ENCODE measurements around the gene PLCG2.

Gene PLCG2

GRCh38 chr16:81744385-81744784 is 34.7 kb upstream of the PLCG2 start:
- peaks cover 23 to 71% (median 51%) of the 10 kb centered on the region in 4 experiments for H3K4me1 ChIP-seq (ENCODE audit: control extremely low read depth in 1 of 4, control insufficient read depth in 4 of 4, insufficient read depth in 4 of 4, low read length in 3 of 4)
- H3K27ac ChIP-seq (ENCODE audit: insufficient read depth in 1 of 2, low read depth in 1 of 2, low read length in 2 of 2, poor library complexity in 1 of 2, severe bottlenecking in 2 of 2) = no peak overlapping the region
- ChIA-PET POLR2A (no interaction called here), CTCF (interaction anchor here (1.2 to 11.9 kb wide), 3 partner anchors 9 to 135 kb away, joined by 3 to 141 read pairs (median 16); no protein-coding TSS in a partner anchor)
- H3K27me3 ChIP-seq (replicated peaks in 2 of 5; ENCODE audit: control insufficient read depth in 4 of 5, insufficient read depth in 5 of 5, low read length in 4 of 5) = no peaks in the 10 kb centered on the region
- peak in 1 of 3 donors; percentile 26 for DNase-seq
- no peaks in the 10 kb centered on the region for H3K9me3 ChIP-seq (ENCODE audit: control extremely low read depth in 1 of 5, control insufficient read depth in 4 of 5, insufficient read depth in 2 of 5, low read depth in 1 of 5, low read length in 4 of 5)
- H3K36me3 ChIP-seq (ENCODE audit: control insufficient read depth in 4 of 4, insufficient read depth in 4 of 4, low read length in 3 of 4) = no peaks in the 10 kb centered on the region
- 20% methylated on average over 2 of the region's 4 CpGs for WGBS (ENCODE audit: insufficient coverage)
- no peak overlapping the region for H3K4me3 ChIP-seq (ENCODE audit: control insufficient read depth in 1 of 7, extremely low read depth in 1 of 7, insufficient read depth in 4 of 7, low read depth in 2 of 7, low read length in 6 of 7)

GRCh38 chr16:81744911-81745310 is 34.2 kb upstream of the PLCG2 start:
- no peaks in the 10 kb centered on the region for H3K9me3 ChIP-seq (ENCODE audit: control extremely low read depth in 1 of 5, control insufficient read depth in 4 of 5, insufficient read depth in 2 of 5, low read depth in 1 of 5, low read length in 4 of 5)
- CTCF ChIA-PET = interaction anchor here (1.1 to 11.9 kb wide), 4 partner anchors 8 to 135 kb away, joined by 3 to 141 read pairs (median 10); no protein-coding TSS in a partner anchor
- WGBS (ENCODE audit: insufficient coverage) = 98% methylated on average over 4 of the region's 4 CpGs
- no peak overlapping the region for H3K4me3 ChIP-seq (ENCODE audit: control insufficient read depth in 1 of 7, extremely low read depth in 1 of 7, insufficient read depth in 4 of 7, low read depth in 2 of 7, low read length in 6 of 7)
- no peak for DNase-seq
- POLR2A ChIA-PET = no interaction called here
- no peaks in the 10 kb centered on the region for H3K27me3 ChIP-seq (replicated peaks in 2 of 5; ENCODE audit: control insufficient read depth in 4 of 5, insufficient read depth in 5 of 5, low read length in 4 of 5)
- H3K36me3 ChIP-seq (ENCODE audit: control insufficient read depth in 4 of 4, insufficient read depth in 4 of 4, low read length in 3 of 4) = no peaks in the 10 kb centered on the region
- H3K4me1 ChIP-seq (ENCODE audit: control extremely low read depth in 1 of 4, control insufficient read depth in 4 of 4, insufficient read depth in 4 of 4, low read length in 3 of 4) = peaks cover 21 to 71% (median 49%) of the 10 kb centered on the region in 4 experiments
- no peak overlapping the region for H3K27ac ChIP-seq (ENCODE audit: insufficient read depth in 1 of 2, low read depth in 1 of 2, low read length in 2 of 2, poor library complexity in 1 of 2, severe bottlenecking in 2 of 2)

- WGBS (ENCODE audit: insufficient coverage) = 12% methylated on average over 22 of the region's 33 CpGs
- Histone ChIP-seq H3K36me3 (ENCODE audit: control insufficient read depth in 4 of 4, insufficient read depth in 4 of 4, low read length in 3 of 4) (no peaks in the 10 kb centered on the region), H3K27me3 (replicated peaks in 2 of 5; ENCODE audit: control insufficient read depth in 4 of 5, insufficient read depth in 5 of 5, low read length in 4 of 5) (no peaks in the 10 kb centered on the region), H3K4me3 (ENCODE audit: control insufficient read depth in 1 of 7, extremely low read depth in 1 of 7, insufficient read depth in 4 of 7, low read depth in 2 of 7, low read length in 6 of 7) (peak overlapping the region; percentile 11 to 78 (median 48)), H3K9me3 (ENCODE audit: control extremely low read depth in 1 of 5, control insufficient read depth in 4 of 5, insufficient read depth in 2 of 5, low read depth in 1 of 5, low read length in 4 of 5) (no peaks in the 10 kb centered on the region), H3K4me1 (ENCODE audit: control extremely low read depth in 1 of 4, control insufficient read depth in 4 of 4, insufficient read depth in 4 of 4, low read length in 3 of 4) (peaks cover 14 to 66% (median 39%) of the 10 kb centered on the region in 4 experiments), H3K27ac (ENCODE audit: insufficient read depth in 1 of 2, low read depth in 1 of 2, low read length in 2 of 2, poor library complexity in 1 of 2, severe bottlenecking in 2 of 2) (peak overlapping the region in 1 of 2 experiments; percentile 44)
- CTCF ChIA-PET = interaction anchor here (0.7 to 3.8 kb wide), 3 partner anchors 11 to 134 kb away, joined by 3 to 16 read pairs (median 4); no protein-coding TSS in a partner anchor
- POLR2A ChIA-PET = no interaction called here
- DNase-seq = peak; percentile 68 to 93 (median 92)
Observed at GRCh38 chr16:81745704-81746558, 33.2 kb upstream of the PLCG2 start.

GRCh38 chr16:81746566-81746965 is 32.5 kb upstream of the PLCG2 start:
- Histone ChIP-seq H3K27me3 (replicated peaks in 2 of 5; ENCODE audit: control insufficient read depth in 4 of 5, insufficient read depth in 5 of 5, low read length in 4 of 5) (no peaks in the 10 kb centered on the region), H3K9me3 (ENCODE audit: control extremely low read depth in 1 of 5, control insufficient read depth in 4 of 5, insufficient read depth in 2 of 5, low read depth in 1 of 5, low read length in 4 of 5) (no peaks in the 10 kb centered on the region), H3K36me3 (ENCODE audit: control insufficient read depth in 4 of 4, insufficient read depth in 4 of 4, low read length in 3 of 4) (no peaks in the 10 kb centered on the region), H3K4me1 (ENCODE audit: control extremely low read depth in 1 of 4, control insufficient read depth in 4 of 4, insufficient read depth in 4 of 4, low read length in 3 of 4) (peaks cover 14 to 67% (median 39%) of the 10 kb centered on the region in 4 experiments), H3K27ac (ENCODE audit: insufficient read depth in 1 of 2, low read depth in 1 of 2, low read length in 2 of 2, poor library complexity in 1 of 2, severe bottlenecking in 2 of 2) (peak overlapping the region in 1 of 2 experiments; percentile 44), H3K4me3 (ENCODE audit: control insufficient read depth in 1 of 7, extremely low read depth in 1 of 7, insufficient read depth in 4 of 7, low read depth in 2 of 7, low read length in 6 of 7) (peak overlapping the region in 6 of 7 experiments; percentile 11 to 78 (median 54))
- ChIA-PET CTCF (interaction anchor here (3.9 to 4.2 kb wide), 2 partner anchors 12 to 127 kb away, joined by 16 to 21 read pairs; no protein-coding TSS in a partner anchor), POLR2A (no interaction called here)
- DNase-seq = no peak
- 51% methylated on average over 5 of the region's 5 CpGs for WGBS (ENCODE audit: insufficient coverage)

- ChIA-PET POLR2A (no interaction called here), CTCF (interaction anchor here (1.1 to 11.4 kb wide), 5 partner anchors 10 to 125 kb away, joined by 3 to 141 read pairs (median 16); no protein-coding TSS in a partner anchor)
- WGBS (ENCODE audit: insufficient coverage) = 4% methylated on average over 4 of the region's 7 CpGs
Observed at GRCh38 chr16:81748476-81749198, 30.5 kb upstream of the PLCG2 start.

GRCh38 chr16:81752225-81752875 is 26.7 kb upstream of the PLCG2 start:
- Histone ChIP-seq H3K4me1 (ENCODE audit: control extremely low read depth in 1 of 4, control insufficient read depth in 4 of 4, insufficient read depth in 4 of 4, low read length in 3 of 4) (peaks cover 19 to 88% (median 72%) of the 10 kb centered on the region in 4 experiments), H3K27me3 (replicated peaks in 2 of 5; ENCODE audit: control insufficient read depth in 4 of 5, insufficient read depth in 5 of 5, low read length in 4 of 5) (no peaks in the 10 kb centered on the region), H3K36me3 (ENCODE audit: control insufficient read depth in 4 of 4, insufficient read depth in 4 of 4, low read length in 3 of 4) (no peaks in the 10 kb centered on the region), H3K9me3 (ENCODE audit: control extremely low read depth in 1 of 5, control insufficient read depth in 4 of 5, insufficient read depth in 2 of 5, low read depth in 1 of 5, low read length in 4 of 5) (no peaks in the 10 kb centered on the region), H3K27ac (ENCODE audit: insufficient read depth in 1 of 2, low read depth in 1 of 2, low read length in 2 of 2, poor library complexity in 1 of 2, severe bottlenecking in 2 of 2) (peak overlapping the region in 1 of 2 experiments; percentile 78), H3K4me3 (ENCODE audit: control insufficient read depth in 1 of 7, extremely low read depth in 1 of 7, insufficient read depth in 4 of 7, low read depth in 2 of 7, low read length in 6 of 7) (peak overlapping the region in 3 of 7 experiments; percentile 2 to 48 (median 22))
- ChIA-PET POLR2A (interaction anchor here (0.9 to 1.5 kb wide), 4 partner anchors 10 to 71 kb away, joined by 4 to 8 read pairs (median 5); no protein-coding TSS in a partner anchor), CTCF (interaction anchor here (0.6 to 11.4 kb wide), 13 partner anchors 9 to 127 kb away, joined by 3 to 141 read pairs (median 4); partner anchors contain the start of gene PLCG2)
- 22% methylated on average over 9 of the region's 13 CpGs for WGBS (ENCODE audit: insufficient coverage)
- DNase-seq = peak; percentile 88 to 97 (median 96)

More at GRCh38 chr16:81748476-81749198, 30.5 kb upstream of the PLCG2 start:
- H3K9me3 ChIP-seq (ENCODE audit: control extremely low read depth in 1 of 5, control insufficient read depth in 4 of 5, insufficient read depth in 2 of 5, low read depth in 1 of 5, low read length in 4 of 5) = no peaks in the 10 kb centered on the region
- DNase-seq = peak in 2 of 3 donors; percentile 46 to 60
- H3K27me3 ChIP-seq (replicated peaks in 2 of 5; ENCODE audit: control insufficient read depth in 4 of 5, insufficient read depth in 5 of 5, low read length in 4 of 5) = no peaks in the 10 kb centered on the region
- H3K4me3 ChIP-seq (ENCODE audit: control insufficient read depth in 1 of 7, extremely low read depth in 1 of 7, insufficient read depth in 4 of 7, low read depth in 2 of 7, low read length in 6 of 7) = peak overlapping the region in 1 of 7 experiments; percentile 23
- no peaks in the 10 kb centered on the region for H3K36me3 ChIP-seq (ENCODE audit: control insufficient read depth in 4 of 4, insufficient read depth in 4 of 4, low read length in 3 of 4)
- H3K4me1 ChIP-seq (ENCODE audit: control extremely low read depth in 1 of 4, control insufficient read depth in 4 of 4, insufficient read depth in 4 of 4, low read length in 3 of 4) = peaks cover 14 to 78% (median 56%) of the 10 kb centered on the region in 4 experiments
- H3K27ac ChIP-seq (ENCODE audit: insufficient read depth in 1 of 2, low read depth in 1 of 2, low read length in 2 of 2, poor library complexity in 1 of 2, severe bottlenecking in 2 of 2) = no peak overlapping the region

All from common myeloid progenitor, CD34-positive (primary cell).